ENCODE measurements around the gene HIBCH. TPM values are rescaled to one million over a fixed set of nuclear protein-coding genes. Genes with fewer than 3 reads are reported as not detected.

Gene HIBCH
- total RNA-seq, 1 experiment from 2014 or later = 24.7 TPM

DNA sequence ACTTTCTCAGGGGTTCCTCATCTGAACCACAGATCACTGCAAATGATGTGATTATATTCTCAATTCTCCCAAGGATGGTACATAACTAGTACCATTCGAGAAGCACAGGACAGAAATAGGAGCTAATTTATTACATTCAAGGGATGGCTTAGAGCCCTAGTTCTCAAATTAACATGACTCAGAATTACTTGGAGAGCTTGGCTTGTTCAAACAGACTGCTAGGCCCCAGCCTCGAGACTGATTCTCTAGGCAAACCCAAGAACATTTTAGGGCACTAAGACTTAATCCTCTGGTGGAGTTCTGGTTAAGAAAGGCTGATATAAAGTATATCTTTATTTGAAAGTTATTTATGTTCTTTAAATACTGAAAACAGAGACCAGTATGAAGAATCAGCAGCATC lies 35.8 kb downstream of the HIBCH start:
- Histone ChIP-seq H3K4me1 (ENCODE audit: control insufficient read depth in 1 of 2, insufficient read depth in 2 of 2, low read length in 2 of 2) (peaks cover 0 to 5% of the 10 kb centered on the region in 2 experiments; a peak in 1 of 4 replicates), H3K9me2 (ENCODE audit: insufficient read depth) (no peaks in the 10 kb centered on the region), H3K4me2 (ENCODE audit: low read length) (no peak overlapping the region), H3K9me3 (ENCODE audit: control insufficient read depth in 1 of 2, insufficient read depth in 1 of 2, low read depth in 1 of 2, low read length in 2 of 2) (no peaks in the 10 kb centered on the region), H4K20me1 (ENCODE audit: insufficient read depth) (no peaks in the 10 kb centered on the region), H3K4me3 (replicated peaks in 1 of 2; ENCODE audit: low read depth in 1 of 2, low read length in 2 of 2) (no peak overlapping the region), H3K9ac (ENCODE audit: low read length) (no peak overlapping the region), H3K36me3 (ENCODE audit: control insufficient read depth in 1 of 2, insufficient read depth in 2 of 2, low read length in 2 of 2) (peaks cover 0 to 5% of the 10 kb centered on the region in 2 experiments; a peak in 3 of 4 replicates), H3K27ac (ENCODE audit: low read depth, low read length) (no peak overlapping the region), H2AFZ (ENCODE audit: low read depth, low read length, poor library complexity, severe bottlenecking) (no peak overlapping the region), H3K27me3 (ENCODE audit: insufficient read depth, low read length) (no peaks in the 10 kb centered on the region), H3K79me2 (ENCODE audit: insufficient read depth, low read length) (no peaks in the 10 kb centered on the region)
- CTCF ChIA-PET = no interaction called here
- intact Hi-C loops (cut with micrococcal nuclease) = no loop called here
- TF ChIP-seq, protein P1, sequence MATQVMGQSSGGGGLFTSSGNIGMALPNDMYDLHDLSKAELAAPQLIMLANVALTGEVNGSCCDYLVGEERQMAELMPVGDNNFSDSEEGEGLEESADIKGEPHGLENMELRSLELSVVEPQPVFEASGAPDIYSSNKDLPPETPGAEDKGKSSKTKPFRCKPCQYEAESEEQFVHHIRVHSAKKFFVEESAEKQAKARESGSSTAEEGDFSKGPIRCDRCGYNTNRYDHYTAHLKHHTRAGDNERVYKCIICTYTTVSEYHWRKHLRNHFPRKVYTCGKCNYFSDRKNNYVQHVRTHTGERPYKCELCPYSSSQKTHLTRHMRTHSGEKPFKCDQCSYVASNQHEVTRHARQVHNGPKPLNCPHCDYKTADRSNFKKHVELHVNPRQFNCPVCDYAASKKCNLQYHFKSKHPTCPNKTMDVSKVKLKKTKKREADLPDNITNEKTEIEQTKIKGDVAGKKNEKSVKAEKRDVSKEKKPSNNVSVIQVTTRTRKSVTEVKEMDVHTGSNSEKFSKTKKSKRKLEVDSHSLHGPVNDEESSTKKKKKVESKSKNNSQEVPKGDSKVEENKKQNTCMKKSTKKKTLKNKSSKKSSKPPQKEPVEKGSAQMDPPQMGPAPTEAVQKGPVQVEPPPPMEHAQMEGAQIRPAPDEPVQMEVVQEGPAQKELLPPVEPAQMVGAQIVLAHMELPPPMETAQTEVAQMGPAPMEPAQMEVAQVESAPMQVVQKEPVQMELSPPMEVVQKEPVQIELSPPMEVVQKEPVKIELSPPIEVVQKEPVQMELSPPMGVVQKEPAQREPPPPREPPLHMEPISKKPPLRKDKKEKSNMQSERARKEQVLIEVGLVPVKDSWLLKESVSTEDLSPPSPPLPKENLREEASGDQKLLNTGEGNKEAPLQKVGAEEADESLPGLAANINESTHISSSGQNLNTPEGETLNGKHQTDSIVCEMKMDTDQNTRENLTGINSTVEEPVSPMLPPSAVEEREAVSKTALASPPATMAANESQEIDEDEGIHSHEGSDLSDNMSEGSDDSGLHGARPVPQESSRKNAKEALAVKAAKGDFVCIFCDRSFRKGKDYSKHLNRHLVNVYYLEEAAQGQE (IDR thresholded peaks at IDR 0.05; ENCODE audit: low read depth) = no peak
- TF ChIP-seq CEBPB (IDR thresholded peaks at IDR 0.05; ENCODE audit: low read depth) = no peak
- TF ChIP-seq EZH2 (IDR thresholded peaks at IDR 0.05) = no peak
- no peak for TF ChIP-seq EZH2phosphoT487 (IDR thresholded peaks at IDR 0.05; ENCODE audit: borderline replicate concordance)
- TF ChIP-seq, protein P2, sequence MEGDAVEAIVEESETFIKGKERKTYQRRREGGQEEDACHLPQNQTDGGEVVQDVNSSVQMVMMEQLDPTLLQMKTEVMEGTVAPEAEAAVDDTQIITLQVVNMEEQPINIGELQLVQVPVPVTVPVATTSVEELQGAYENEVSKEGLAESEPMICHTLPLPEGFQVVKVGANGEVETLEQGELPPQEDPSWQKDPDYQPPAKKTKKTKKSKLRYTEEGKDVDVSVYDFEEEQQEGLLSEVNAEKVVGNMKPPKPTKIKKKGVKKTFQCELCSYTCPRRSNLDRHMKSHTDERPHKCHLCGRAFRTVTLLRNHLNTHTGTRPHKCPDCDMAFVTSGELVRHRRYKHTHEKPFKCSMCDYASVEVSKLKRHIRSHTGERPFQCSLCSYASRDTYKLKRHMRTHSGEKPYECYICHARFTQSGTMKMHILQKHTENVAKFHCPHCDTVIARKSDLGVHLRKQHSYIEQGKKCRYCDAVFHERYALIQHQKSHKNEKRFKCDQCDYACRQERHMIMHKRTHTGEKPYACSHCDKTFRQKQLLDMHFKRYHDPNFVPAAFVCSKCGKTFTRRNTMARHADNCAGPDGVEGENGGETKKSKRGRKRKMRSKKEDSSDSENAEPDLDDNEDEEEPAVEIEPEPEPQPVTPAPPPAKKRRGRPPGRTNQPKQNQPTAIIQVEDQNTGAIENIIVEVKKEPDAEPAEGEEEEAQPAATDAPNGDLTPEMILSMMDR (IDR thresholded peaks at IDR 0.05 in 2 of 3, conservative IDR thresholded peaks at IDR 0.05 in 1 of 3; ENCODE audit: borderline replicate concordance in 1 of 3, insufficient read depth in 1 of 3, low read depth in 2 of 3, low read length in 2 of 3) = no peak
- RAD21 ChIA-PET (ENCODE audit: low non-redundant PET in 1 of 2, low total read pairs in 2 of 2, uncharacterized antibody in 2 of 2, unreplicated experiment in 2 of 2) = no interaction called here
- BruUV-seq (replicated peaks) = no TSS peak
- POLR2A ChIA-PET = no interaction called here
- ATAC-seq = no peak
- no peak for DNase-seq (ENCODE audit: low read depth, low spot score)

Data from HCT116 (cell line).